HEK293 (cell line): Measurements from ENCODE around the gene SDF2.

ENCODE experiments used
- HOXD13 ChIP-seq: sonication (generic); formaldehyde crosslinking; IDR thresholded peaks from 2 replicates; pipeline ENCODE4 v1.8.0; 2022; ENCODE audit warnings: missing genetic modification reagents, borderline replicate concordance
- OSR2 ChIP-seq: fragments of 450-650 bp; formaldehyde crosslinking; IDR thresholded peaks from 2 replicates; pipeline ENCODE4 v1.5.1; 2016; ENCODE audit warnings: missing biosample characterization, missing genetic modification characterization
- PATZ1 ChIP-seq: fragments of 450-650 bp; formaldehyde crosslinking; IDR thresholded peaks from 2 replicates; pipeline ENCODE4 v1.5.1; 2016; ENCODE audit warnings: missing biosample characterization, missing genetic modification characterization
- PRDM1 ChIP-seq: fragments of 450-650 bp; formaldehyde crosslinking; IDR thresholded peaks from 2 replicates; pipeline ENCODE4; 2016; ENCODE audit warnings: missing biosample characterization, missing genetic modification characterization
- PRDM10 ChIP-seq: fragments of 450-650 bp; formaldehyde crosslinking; IDR thresholded peaks from 2 replicates; pipeline ENCODE4 v1.5.1; 2016; ENCODE audit warnings: missing biosample characterization, missing genetic modification characterization
- REPIN1 ChIP-seq: fragments of 450-650 bp; formaldehyde crosslinking; IDR thresholded peaks from 2 replicates; pipeline ENCODE4 v1.5.1; 2017; ENCODE audit warnings: missing biosample characterization, missing genetic modification characterization, low read depth
- REST ChIP-seq: fragments of 450-650 bp; formaldehyde crosslinking; IDR thresholded peaks from 2 replicates; pipeline ENCODE4 v1.5.1; 2016; ENCODE audit warnings: missing biosample characterization, missing genetic modification characterization
- SCRT2 ChIP-seq: fragments of 450-650 bp; formaldehyde crosslinking; IDR thresholded peaks from 2 replicates; pipeline ENCODE4 v1.5.1; 2016; ENCODE audit warnings: missing biosample characterization, missing genetic modification characterization
- WT1 ChIP-seq: fragments of 450-650 bp; formaldehyde crosslinking; IDR thresholded peaks from 2 replicates; pipeline ENCODE4 v1.5.1; 2016; ENCODE audit warnings: missing biosample characterization, missing genetic modification characterization
- ZBTB26 ChIP-seq: fragments of 450-650 bp; formaldehyde crosslinking; optimal IDR thresholded peaks from 2 replicates; pipeline ENCODE3; 2016; ENCODE audit warnings: missing biosample characterization, mild to moderate bottlenecking, missing genetic modification characterization
- ZBTB49 ChIP-seq: fragments of 450-650 bp; formaldehyde crosslinking; IDR thresholded peaks from 2 replicates; pipeline ENCODE4 v1.5.1; 2016; ENCODE audit warnings: missing biosample characterization, missing genetic modification characterization, low read depth
- ZFHX2 ChIP-seq: fragments of 450-650 bp; formaldehyde crosslinking; conservative IDR thresholded peaks from 2 replicates; pipeline ENCODE4 v1.5.1; 2016; ENCODE audit warnings: missing biosample characterization, missing genetic modification characterization
- ZFP69B ChIP-seq: fragments of 450-650 bp; formaldehyde crosslinking; IDR thresholded peaks from 2 replicates; pipeline ENCODE4 v1.5.1; 2016; ENCODE audit warnings: missing biosample characterization, missing genetic modification characterization
- ZNF138 ChIP-seq: fragments of 450-650 bp; formaldehyde crosslinking; IDR thresholded peaks from 2 replicates; pipeline ENCODE4 v1.5.1; 2016; ENCODE audit warnings: missing biosample characterization, missing genetic modification characterization, borderline replicate concordance
- ZNF155 ChIP-seq: fragments of 450-650 bp; formaldehyde crosslinking; IDR thresholded peaks from 2 replicates; pipeline ENCODE4 v1.5.1; 2016; ENCODE audit warnings: missing biosample characterization, missing genetic modification characterization
- ZNF16 ChIP-seq: fragments of 450-650 bp; formaldehyde crosslinking; IDR thresholded peaks from 2 replicates; pipeline ENCODE4 v1.5.1; 2016; ENCODE audit warnings: low read depth, missing biosample characterization, missing genetic modification characterization
- ZNF23 ChIP-seq: fragments of 450-650 bp; formaldehyde crosslinking; IDR thresholded peaks from 2 replicates; pipeline ENCODE4 v1.5.1; 2016; ENCODE audit warnings: missing biosample characterization, missing genetic modification characterization, borderline replicate concordance
- ZNF366 ChIP-seq: fragments of 450-650 bp; formaldehyde crosslinking; conservative IDR thresholded peaks from 2 replicates; pipeline ENCODE4 v1.5.1; 2016; ENCODE audit warnings: missing biosample characterization, missing genetic modification characterization
- ZNF513 ChIP-seq: fragments of 450-650 bp; IDR thresholded peaks from 2 replicates; pipeline ENCODE4 v1.5.1; 2018; ENCODE audit warnings: missing biosample characterization, missing genetic modification characterization
- ZNF514 ChIP-seq: fragments of 450-650 bp; formaldehyde crosslinking; IDR thresholded peaks from 2 replicates; pipeline ENCODE4 v1.5.1; 2016; ENCODE audit warnings: missing biosample characterization, missing genetic modification characterization
- ZNF580 ChIP-seq: fragments of 450-650 bp; formaldehyde crosslinking; IDR thresholded peaks from 2 replicates; pipeline ENCODE4 v1.5.1; 2016; ENCODE audit warnings: missing biosample characterization, missing genetic modification characterization
- ZNF707 ChIP-seq: fragments of 450-650 bp; formaldehyde crosslinking; IDR thresholded peaks from 2 replicates; pipeline ENCODE4 v1.5.1; 2016; ENCODE audit warnings: missing biosample characterization, missing genetic modification characterization
- ZNF768 ChIP-seq: fragments of 450-650 bp; formaldehyde crosslinking; IDR thresholded peaks from 2 replicates; pipeline ENCODE4 v1.5.1; 2018; ENCODE audit warnings: missing biosample characterization, mild to moderate bottlenecking, missing genetic modification characterization
- ZNF785 ChIP-seq: fragments of 450-650 bp; formaldehyde crosslinking; IDR thresholded peaks from 2 replicates; pipeline ENCODE4 v1.5.1; 2016; ENCODE audit warnings: missing biosample characterization, missing genetic modification characterization

Gene SDF2

GRCh38 chr17:28661635-28662526 lies at the start of gene SDF2, which contains the start of gene SUPT6H (continued):
- TF ChIP-seq ZNF16 (tag by site-specific recombination), result no peak
- peak; percentile 39; the same call in 1 of the 2 replicates for TF ChIP-seq ZNF580 (tag by site-specific recombination)
- TF ChIP-seq REPIN1 (tag by site-specific recombination), result no peak
- TF ChIP-seq SCRT2 (tag by site-specific recombination), result no peak
- TF ChIP-seq ZNF23 (tag by site-specific recombination), result no peak
- TF ChIP-seq ZBTB26 (tag by site-specific recombination), result peak; percentile 23
- TF ChIP-seq ZNF513 (tag by site-specific recombination), result no peak
- TF ChIP-seq ZNF514 (tag by site-specific recombination), result no peak
- TF ChIP-seq ZNF785 (tag by site-specific recombination), result no peak
- TF ChIP-seq ZNF155 (tag by site-specific recombination), result no peak
- peak; percentile 98 for TF ChIP-seq ZNF366
- TF ChIP-seq WT1 (tag by site-specific recombination), result 0 out of 2 replicates have a peak, but pooled peaks have one; percentile 19
- peak; percentile 77 for TF ChIP-seq ZFHX2 (tag by site-specific recombination)
- 0 out of 2 replicates have a peak, but pooled peaks have one; percentile 28 for TF ChIP-seq OSR2 (tag by site-specific recombination)
- TF ChIP-seq ZNF138, result no peak
- TF ChIP-seq ZBTB49 (tag by site-specific recombination), result no peak
- TF ChIP-seq REST (tag by site-specific recombination), result no peak
- TF ChIP-seq ZNF768 (tag by site-specific recombination), result no peak
- peak; percentile 84 for TF ChIP-seq ZFP69B (tag by site-specific recombination)
- TF ChIP-seq PATZ1 (tag by site-specific recombination), result peak; percentile 90
- peak; percentile 83 for TF ChIP-seq PRDM1 (tag by site-specific recombination)
- no peak for TF ChIP-seq HOXD13 (CRISPR knock-in tag)
- TF ChIP-seq PRDM10 (tag by site-specific recombination), result peak; percentile 97
- TF ChIP-seq ZNF707 (tag by site-specific recombination), result no peak
